Vagina (tissue), 2 donors: Measurements from ENCODE around the gene WDR7. TPM values are rescaled to one million over a fixed set of nuclear protein-coding genes. Genes with fewer than 3 reads are reported as not detected.
"Not testable (repeated sequence)": the region's sequence is repeated elsewhere in the genome, so short reads cannot be mapped to it uniquely, and the experiment has no call there.

ENCODE experiments used
- DNase-seq, 2 donors: peaks; one replicate each; pipeline ENCODE4 v3.0.0-alpha.2; 2017; ENCODE audit errors: extremely low spot score in 2 of 2
- H3K27ac ChIP-seq: fragments of 200-600 bp; sonication (generic); one replicate; pipeline ENCODE4 v1.5.1; 2019
- H3K27me3 ChIP-seq: fragments of 200-600 bp; sonication (generic); one replicate; pipeline ENCODE4 v1.5.1; 2019
- H3K36me3 ChIP-seq, 2 donors: fragments of 200-600 bp; sonication (generic); one replicate each; pipeline ENCODE4 v1.5.1; 2017 to 2019
- H3K4me1 ChIP-seq: fragments of 200-600 bp; sonication (generic); one replicate; pipeline ENCODE4 v1.5.1; 2019
- H3K4me3 ChIP-seq, 2 donors: fragments of 200-600 bp; sonication (generic); 1 replicate in 1 of 2; 2 replicates in 1 of 2; pipeline ENCODE4 v1.5.1; 2016 to 2019
- H3K9me3 ChIP-seq: fragments of 200-600 bp; sonication (generic); one replicate; pipeline ENCODE4 v1.5.1; 2019
- CTCF ChIP-seq, 3 experiments: fragments of 450-650 bp in 2 of 3; fragments of 200-600 bp in 1 of 3; sonication (generic) in 1 of 3; IDR thresholded peaks; one replicate each; pipeline ENCODE4 v1.5.1; 2017 to 2019; ENCODE audit warnings: antibody characterized with exemption in 3 of 3, mild to moderate bottlenecking in 2 of 3, moderate library complexity in 2 of 3
- POLR2A ChIP-seq, 2 donors: fragments of 450-650 bp; IDR thresholded peaks; one replicate each; pipeline ENCODE4 v1.6.1; 2017; ENCODE audit warnings: antibody characterized with exemption in 2 of 2, mild to moderate bottlenecking in 2 of 2, moderate library complexity in 2 of 2
- POLR2AphosphoS5 ChIP-seq, 2 donors: sonication (generic); formaldehyde crosslinking; IDR thresholded peaks; one replicate each; pipeline ENCODE4 v1.9.0; 2017; ENCODE audit warnings: antibody characterized with exemption in 2 of 2, mild to moderate bottlenecking in 2 of 2, low read depth in 1 of 2; ENCODE audit not compliant: insufficient read depth in 1 of 2
- intact Hi-C: fragments of 100-400 bp; cut with DNase I; formaldehyde crosslinking; loops from one replicate; pipeline ENCODE4 v1.15.1; 2023
- total RNA-seq: library from RNA; depleted of rRNA; stranded (reverse); fragments of >200 nt; gene quantifications from one replicate; pipeline ENCODE4 v1.2.3, GENCODE V29; 2016

WDR7 gene
- total RNA-seq, 1 donor from 2014 or later = 26.3 TPM

GRCh38 chr18:56652802-56653201 lies 1.6 kb downstream of the WDR7 start:
- intact Hi-C loops = no loop called here
- H3K4me1 ChIP-seq = peaks cover 25% of the 10 kb centered on the region

GRCh38 chr18:56654280-56654679 lies 3.1 kb downstream of the WDR7 start:
- H3K4me3 ChIP-seq, H3K9me3 ChIP-seq, H3K27me3 ChIP-seq, H3K36me3 ChIP-seq, H3K27ac ChIP-seq, DNase-seq, intact Hi-C loops: not testable (repeated sequence)
- peaks cover 25% of the 10 kb centered on the region for H3K4me1 ChIP-seq

More at GRCh38 chr18:56652802-56653201, 1.6 kb downstream of the WDR7 start:
- no peak overlapping the region for H3K27ac ChIP-seq
- H3K4me3 ChIP-seq = no peak overlapping the region
- DNase-seq = no peak
- no peaks in the 10 kb centered on the region for H3K27me3 ChIP-seq
- TF ChIP-seq POLR2A (IDR thresholded peaks at IDR 0.05) (no peak), CTCF (IDR thresholded peaks at IDR 0.05) (no peak), POLR2AphosphoS5 (IDR thresholded peaks at IDR 0.05; ENCODE audit: insufficient read depth in 1 of 2, low read depth in 1 of 2) (no peak)
- H3K36me3 ChIP-seq = no peaks in the 10 kb centered on the region
- H3K9me3 ChIP-seq = no peaks in the 10 kb centered on the region

- Histone ChIP-seq H3K27ac (no peak overlapping the region), H3K4me1 (no peaks in the 10 kb centered on the region), H3K27me3 (no peaks in the 10 kb centered on the region), H3K36me3 (no peaks in the 10 kb centered on the region), H3K4me3 (no peak overlapping the region), H3K9me3 (no peaks in the 10 kb centered on the region)
- no peak for DNase-seq
- intact Hi-C loops = no loop called here
- TF ChIP-seq CTCF (IDR thresholded peaks at IDR 0.05) (no peak), POLR2A (IDR thresholded peaks at IDR 0.05) (no peak), POLR2AphosphoS5 (IDR thresholded peaks at IDR 0.05; ENCODE audit: insufficient read depth in 1 of 2, low read depth in 1 of 2) (no peak)
Observed at GRCh38 chr18:56658261-56658660, 7.1 kb downstream of the WDR7 start.

GRCh38 chr18:56659111-56659510 lies 8.0 kb downstream of the WDR7 start:
- no peak overlapping the region for H3K27ac ChIP-seq
- TF ChIP-seq POLR2A (IDR thresholded peaks at IDR 0.05) (no peak), CTCF (IDR thresholded peaks at IDR 0.05) (no peak), POLR2AphosphoS5 (IDR thresholded peaks at IDR 0.05; ENCODE audit: insufficient read depth in 1 of 2, low read depth in 1 of 2) (no peak)
- no peak for DNase-seq
- H3K36me3 ChIP-seq = no peaks in the 10 kb centered on the region
- H3K9me3 ChIP-seq = no peaks in the 10 kb centered on the region
- no peak overlapping the region for H3K4me3 ChIP-seq
- no peaks in the 10 kb centered on the region for H3K27me3 ChIP-seq
- intact Hi-C loops = no loop called here
- no peaks in the 10 kb centered on the region for H3K4me1 ChIP-seq

- H3K27ac ChIP-seq = no peak overlapping the region
- TF ChIP-seq POLR2A (IDR thresholded peaks at IDR 0.05) = no peak
- TF ChIP-seq CTCF (IDR thresholded peaks at IDR 0.05) = no peak
- no peak for TF ChIP-seq POLR2AphosphoS5 (IDR thresholded peaks at IDR 0.05; ENCODE audit: insufficient read depth in 1 of 2, low read depth in 1 of 2)
- intact Hi-C loops = no loop called here
Observed at GRCh38 chr18:56660655-56661054, 9.5 kb downstream of the WDR7 start.

More at GRCh38 chr18:56660655-56661054, 9.5 kb downstream of the WDR7 start:
- Histone ChIP-seq H3K9me3 (no peaks in the 10 kb centered on the region), H3K4me3 (no peak overlapping the region), H3K27me3 (no peaks in the 10 kb centered on the region), H3K4me1 (no peaks in the 10 kb centered on the region), H3K36me3 (no peaks in the 10 kb centered on the region)
- no peak for DNase-seq
